Chondrocyte (in vitro differentiated cells): ENCODE data around the gene MARCKS. TPM values are rescaled to one million over a fixed set of nuclear protein-coding genes. Genes with fewer than 3 reads are reported as not detected.
A peak's percentile ranks its signal among the peaks of the same experiment; 100 is the strongest.

Experiments
- DNase-seq: peaks from one replicate; pipeline ENCODE4 v3.0.0; 2021; ENCODE audit warnings: mixed read lengths, low spot score
- H3K27ac Mint-ChIP-seq: one replicate; pipeline ENCODE4 v1.8.0; 2021; ENCODE audit warnings: mild to moderate bottlenecking, moderate library complexity, mixed read lengths; ENCODE audit not compliant: unreplicated experiment
- H3K27me3 Mint-ChIP-seq: 2 replicates; pipeline ENCODE4 v1.8.0; 2021; ENCODE audit warnings: low read depth, mixed read lengths
- H3K36me3 Mint-ChIP-seq: 2 replicates; pipeline ENCODE4 v1.8.0; 2021; ENCODE audit warnings: low read depth, mixed read lengths
- H3K4me1 Mint-ChIP-seq: 2 replicates; pipeline ENCODE4 v1.8.0; 2021; ENCODE audit warnings: low read depth, mild to moderate bottlenecking, mixed read lengths
- H3K4me3 Mint-ChIP-seq: one replicate; pipeline ENCODE4 v1.8.0; 2021; ENCODE audit warnings: mild to moderate bottlenecking, moderate library complexity, mixed read lengths; ENCODE audit not compliant: unreplicated experiment
- H3K9me3 Mint-ChIP-seq: 2 replicates; pipeline ENCODE4 v1.8.0; 2021; ENCODE audit warnings: low read depth, mixed read lengths
- total RNA-seq: library from RNA; stranded (reverse); gene quantifications from 3 replicates; pipeline ENCODE4 v1.2.1, GENCODE V29; 2021
- TF ChIP-seq, protein P1 (sequence below): fragments of 200-600 bp; sonication (generic); IDR thresholded peaks from 2 replicates; pipeline ENCODE4 v1.5.0; 2021; ENCODE audit warnings: antibody characterized with exemption, mild to moderate bottlenecking, moderate library complexity

Gene MARCKS
- total RNA-seq, 1 donor from 2014 or later = 257 TPM

DNA sequence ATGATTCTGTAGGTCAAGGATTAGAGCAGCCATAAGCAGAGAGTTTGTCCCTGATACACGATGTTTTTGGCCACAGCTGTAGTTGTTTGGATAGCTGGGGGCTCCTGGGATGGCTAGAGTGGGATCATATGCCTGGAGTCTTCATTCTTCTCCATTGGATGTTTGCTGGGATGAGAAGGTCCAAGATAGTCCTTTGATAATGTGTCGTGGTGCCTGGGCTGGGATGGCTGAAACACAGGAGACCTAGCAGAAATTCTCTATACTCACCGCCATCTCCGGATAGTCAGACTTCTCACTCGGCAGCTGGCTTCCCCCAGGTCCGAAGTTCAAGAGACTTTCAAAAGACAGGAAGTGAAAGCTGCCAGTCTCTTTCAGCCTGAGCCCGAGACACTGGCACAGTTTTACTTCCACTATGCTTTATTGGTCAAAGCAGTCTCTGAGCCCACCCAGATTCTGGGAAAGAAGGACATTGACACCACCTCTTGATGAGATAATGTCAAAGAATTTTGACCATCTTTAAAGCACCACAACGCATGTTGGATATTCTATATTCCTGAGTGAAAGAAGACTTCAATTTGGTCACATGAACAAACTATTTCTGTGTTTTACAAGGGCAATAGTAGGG lies 16.0 kb downstream of the MARCKS start:
- no peaks in the 10 kb centered on the region for H3K27me3 Mint-ChIP-seq
- H3K36me3 Mint-ChIP-seq = no peaks in the 10 kb centered on the region
- no peak for DNase-seq
- peak overlapping the region; percentile 12 for H3K4me3 Mint-ChIP-seq
- TF ChIP-seq, protein P1, sequence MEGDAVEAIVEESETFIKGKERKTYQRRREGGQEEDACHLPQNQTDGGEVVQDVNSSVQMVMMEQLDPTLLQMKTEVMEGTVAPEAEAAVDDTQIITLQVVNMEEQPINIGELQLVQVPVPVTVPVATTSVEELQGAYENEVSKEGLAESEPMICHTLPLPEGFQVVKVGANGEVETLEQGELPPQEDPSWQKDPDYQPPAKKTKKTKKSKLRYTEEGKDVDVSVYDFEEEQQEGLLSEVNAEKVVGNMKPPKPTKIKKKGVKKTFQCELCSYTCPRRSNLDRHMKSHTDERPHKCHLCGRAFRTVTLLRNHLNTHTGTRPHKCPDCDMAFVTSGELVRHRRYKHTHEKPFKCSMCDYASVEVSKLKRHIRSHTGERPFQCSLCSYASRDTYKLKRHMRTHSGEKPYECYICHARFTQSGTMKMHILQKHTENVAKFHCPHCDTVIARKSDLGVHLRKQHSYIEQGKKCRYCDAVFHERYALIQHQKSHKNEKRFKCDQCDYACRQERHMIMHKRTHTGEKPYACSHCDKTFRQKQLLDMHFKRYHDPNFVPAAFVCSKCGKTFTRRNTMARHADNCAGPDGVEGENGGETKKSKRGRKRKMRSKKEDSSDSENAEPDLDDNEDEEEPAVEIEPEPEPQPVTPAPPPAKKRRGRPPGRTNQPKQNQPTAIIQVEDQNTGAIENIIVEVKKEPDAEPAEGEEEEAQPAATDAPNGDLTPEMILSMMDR = no peak
- H3K27ac Mint-ChIP-seq = no peak overlapping the region
- H3K9me3 Mint-ChIP-seq = peaks cover 2% of the 10 kb centered on the region
- H3K4me1 Mint-ChIP-seq = peaks cover 26% of the 10 kb centered on the region

DNA sequence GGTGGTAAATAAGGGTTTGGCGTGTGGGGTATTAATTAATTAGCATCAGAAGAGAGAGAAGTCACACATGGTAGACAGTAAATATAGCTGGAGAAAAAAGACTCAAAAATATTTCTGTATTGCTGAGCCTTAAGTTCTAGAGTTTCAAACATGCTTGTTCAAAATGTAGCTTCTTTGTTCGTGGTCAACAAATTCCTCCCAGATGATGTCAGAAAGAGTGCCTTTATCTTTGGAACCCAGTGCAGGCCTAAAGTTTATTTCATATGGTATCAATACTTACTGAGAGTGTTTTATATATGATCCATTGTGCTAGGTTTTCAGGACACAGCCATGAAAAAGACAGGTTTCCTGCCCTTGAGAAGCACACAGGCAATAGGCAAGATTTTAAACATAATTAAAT lies 18.3 kb downstream of the MARCKS start:
- Mint-ChIP-seq H3K27me3 (no peaks in the 10 kb centered on the region), H3K4me1 (peaks cover 36% of the 10 kb centered on the region), H3K27ac (peak overlapping the region; percentile 46), H3K4me3 (no peak overlapping the region), H3K36me3 (no peaks in the 10 kb centered on the region), H3K9me3 (peaks cover 2% of the 10 kb centered on the region)
- no peak for DNase-seq
- TF ChIP-seq, protein P1 = no peak

DNA sequence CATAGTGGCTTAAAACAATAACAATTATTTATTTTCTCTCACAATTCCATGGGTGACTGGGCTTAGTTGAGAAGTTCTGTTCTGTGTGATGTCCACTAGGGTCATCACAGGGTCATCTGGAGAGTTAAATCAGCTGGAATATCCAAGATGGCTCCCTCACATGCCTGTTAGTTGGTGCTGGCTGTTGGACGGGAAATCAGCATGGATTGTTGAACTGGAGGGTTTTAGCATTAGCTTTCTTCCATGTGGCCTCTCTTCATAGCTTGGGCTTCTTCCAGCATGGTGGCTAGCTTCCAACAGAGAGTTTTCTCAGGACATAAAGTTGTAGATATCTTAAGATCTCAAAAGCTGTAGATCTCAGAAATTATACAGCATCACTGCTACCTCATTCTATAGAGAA lies 19.6 kb downstream of the MARCKS start:
- DNase-seq = no peak
- H3K36me3 Mint-ChIP-seq = no peaks in the 10 kb centered on the region
- peaks cover 2% of the 10 kb centered on the region for H3K9me3 Mint-ChIP-seq
- TF ChIP-seq, protein P1 = no peak
- H3K27me3 Mint-ChIP-seq = no peaks in the 10 kb centered on the region
- H3K4me1 Mint-ChIP-seq = peaks cover 31% of the 10 kb centered on the region
- no peak overlapping the region for H3K4me3 Mint-ChIP-seq
- no peak overlapping the region for H3K27ac Mint-ChIP-seq

DNA sequence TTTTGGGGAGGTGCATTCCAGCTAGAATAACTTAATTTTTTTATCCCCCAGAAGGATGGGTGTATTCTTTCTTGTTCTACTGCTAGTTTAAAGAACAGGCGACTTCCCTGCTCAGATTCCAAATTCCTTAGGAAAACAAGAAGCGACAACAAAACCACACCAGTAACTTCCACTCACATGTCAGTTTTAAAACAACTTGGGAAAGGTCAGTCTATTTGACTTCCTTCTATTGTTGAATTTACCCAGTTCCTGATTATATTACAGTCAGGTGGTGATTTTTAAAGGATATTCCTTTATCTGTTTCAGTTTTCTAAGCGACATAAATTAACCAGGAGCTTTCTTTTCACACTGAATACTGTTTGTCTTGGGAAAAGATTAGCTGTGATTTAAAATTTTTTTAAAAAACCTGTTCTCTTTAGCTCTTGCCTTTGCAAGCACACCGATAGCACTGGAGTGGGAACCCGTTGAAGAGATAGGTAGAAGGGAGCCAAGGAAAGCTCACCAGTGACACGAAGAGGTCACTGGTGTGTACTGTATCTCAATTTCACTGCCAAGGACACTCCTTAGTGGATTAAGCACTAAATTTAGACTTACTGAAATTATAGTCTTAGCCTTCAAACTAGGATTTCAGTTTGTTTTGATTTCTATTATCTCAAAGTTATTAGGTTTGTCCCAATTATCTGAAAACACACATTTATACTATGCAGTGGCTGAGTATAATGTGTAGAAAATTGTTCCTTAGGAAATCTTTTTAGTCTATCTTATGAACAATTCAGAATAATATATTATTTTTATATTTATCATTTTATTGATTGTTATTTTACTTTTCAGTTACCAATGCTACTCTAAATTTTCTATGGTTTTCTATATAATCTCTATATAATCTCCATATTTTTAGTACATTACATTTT lies 22.3 kb downstream of the MARCKS start:
- Mint-ChIP-seq H3K27me3 (no peaks in the 10 kb centered on the region), H3K27ac (peak overlapping the region; percentile 34), H3K36me3 (no peaks in the 10 kb centered on the region), H3K9me3 (peaks cover 2% of the 10 kb centered on the region), H3K4me3 (peak overlapping the region; percentile 46), H3K4me1 (peaks cover 37% of the 10 kb centered on the region)
- TF ChIP-seq, protein P1 = peak; percentile 88
- DNase-seq = no peak

DNA sequence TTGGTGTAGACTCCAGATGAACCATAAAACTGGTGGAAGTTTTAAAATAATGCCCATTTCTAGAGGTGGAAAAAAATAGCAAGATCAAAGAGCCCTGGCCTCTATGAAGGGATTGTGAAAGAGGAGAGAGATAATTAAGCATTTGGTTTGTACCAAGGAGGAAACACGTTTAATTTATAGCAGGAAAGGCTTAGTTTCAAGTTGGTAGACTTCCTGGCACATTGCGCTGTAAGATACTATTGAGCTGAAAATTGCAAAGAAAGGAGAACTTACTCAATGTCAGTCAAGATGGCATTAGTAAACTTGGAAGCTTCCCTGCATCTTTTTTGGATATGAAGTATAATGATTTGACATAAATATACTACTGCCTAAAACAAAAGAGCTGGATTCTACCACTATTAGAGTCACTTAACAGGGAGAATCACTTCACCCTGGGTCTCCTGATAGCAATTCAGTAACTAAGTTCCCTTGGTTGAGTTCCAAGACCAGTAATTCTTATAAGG lies 24.4 kb downstream of the MARCKS start:
- Mint-ChIP-seq H3K4me3 (no peak overlapping the region), H3K36me3 (peaks cover 1% of the 10 kb centered on the region), H3K4me1 (peaks cover 25% of the 10 kb centered on the region), H3K27ac (no peak overlapping the region), H3K9me3 (no peaks in the 10 kb centered on the region), H3K27me3 (no peaks in the 10 kb centered on the region)
- DNase-seq = no peak
- TF ChIP-seq, protein P1 = no peak
